ENCODE data around the gene PDXK. TPM values are rescaled to one million over a fixed set of nuclear protein-coding genes. Genes with fewer than 3 reads are reported as not detected.

PDXK gene
- total RNA-seq (59.1 and 60.2 TPM in 2 replicates), polyA plus RNA-seq (44.2 and 47.5 TPM in 2 replicates), polyA minus RNA-seq (63.6 and 83.8 TPM in 2 replicates), Bru-seq, nascent RNA (percentile 51 among the genes with signal in this experiment), BruChase-seq, experiment 1, labeled RNA remaining after a 6-hour chase (percentile 86 among the genes with signal in this experiment), BruChase-seq, experiment 2, labeled RNA remaining after a 2-hour chase (percentile 70 among the genes with signal in this experiment)
- 53.2 and 64.0 TPM in 2 replicates for polyA plus RNA-seq (2011; cell fraction: cytosol; rRNA removed)
- 53.1 and 53.3 TPM in 2 replicates for polyA plus RNA-seq (2011; cell fraction: nucleus; rRNA removed)
- polyA plus RNA-seq (2012) = 66.1 and 67.9 TPM in 2 replicates
- polyA minus RNA-seq (2011; cell fraction: cytosol; rRNA and poly(A)+ RNA removed) = 51.2 TPM
- 16.5 and 17.9 TPM in 2 replicates for polyA minus RNA-seq (2011; cell fraction: nucleus; rRNA and poly(A)+ RNA removed)
- long read RNA-seq, full-length matches to known transcripts = 129 of 161 reads
- long read RNA-seq, partial matches to known transcripts = 2 of 161 reads
- long read RNA-seq, other reads (novel, unspliced or antisense) = 30 of 161 reads

DNA sequence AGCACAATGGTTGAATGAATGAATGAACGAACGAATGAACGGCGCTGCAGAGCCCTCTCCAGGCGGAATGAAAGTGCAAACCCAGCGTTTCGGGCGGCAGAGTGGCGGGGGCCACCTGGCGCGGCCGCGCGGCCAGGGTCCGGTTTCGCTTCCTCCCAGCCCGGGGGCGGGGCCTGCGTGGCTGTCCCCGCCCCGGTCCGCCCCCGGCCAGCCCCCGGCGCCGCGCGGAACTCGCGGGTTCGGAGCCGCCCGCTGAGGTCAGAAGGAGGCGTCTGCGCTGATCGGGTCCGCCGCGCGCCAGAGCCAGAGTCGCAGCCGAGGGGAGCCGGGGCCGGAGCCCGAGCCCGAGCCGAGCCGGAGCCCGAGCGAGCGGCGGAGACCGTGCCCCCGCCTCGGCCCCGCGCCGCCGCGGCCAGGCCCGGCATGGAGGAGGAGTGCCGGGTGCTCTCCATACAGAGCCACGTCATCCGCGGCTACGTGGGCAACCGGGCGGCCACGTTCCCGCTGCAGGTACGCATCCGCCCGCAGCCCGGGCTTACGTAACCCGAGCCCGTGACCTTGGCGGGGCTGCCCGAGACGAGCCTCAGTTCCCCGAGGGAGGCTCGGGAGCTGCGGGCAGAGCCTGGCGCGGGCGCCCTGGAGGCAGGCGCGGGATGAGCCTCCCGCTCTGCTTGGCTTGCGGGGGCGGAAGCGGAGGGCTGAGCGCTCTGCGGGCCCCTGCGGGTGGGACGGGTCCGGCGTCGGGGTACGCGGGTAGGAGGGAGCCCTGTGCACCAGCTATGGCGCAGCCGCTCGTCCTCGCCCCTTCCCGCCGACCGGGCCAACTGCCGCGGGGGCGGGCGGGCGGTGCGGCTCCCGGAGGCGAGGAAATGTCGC is at the start of gene PDXK:
PDXK (plus strand) TSS at position 258 of the 876 bp plus-strand sequence; CDS start at position 424, 166 bp downstream.
- TF ChIP-seq, protein P1, sequence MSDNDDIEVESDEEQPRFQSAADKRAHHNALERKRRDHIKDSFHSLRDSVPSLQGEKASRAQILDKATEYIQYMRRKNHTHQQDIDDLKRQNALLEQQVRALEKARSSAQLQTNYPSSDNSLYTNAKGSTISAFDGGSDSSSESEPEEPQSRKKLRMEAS (IDR thresholded peaks at IDR 0.05; ENCODE audit: insufficient read depth, insufficient read length) = no peak
- TF ChIP-seq JUN (IDR thresholded peaks at IDR 0.05; ENCODE audit: borderline replicate concordance, insufficient read depth, insufficient read length, low read depth) = no peak
- peak; percentile 67 for TF ChIP-seq POLR2A (IDR thresholded peaks at IDR 0.05; ENCODE audit: low read depth, low read length)
- TF ChIP-seq FOS (IDR thresholded peaks at IDR 0.05; ENCODE audit: borderline replicate concordance, insufficient read depth, low read length) = peak; percentile 11
- TF ChIP-seq POLR2AphosphoS5 (IDR thresholded peaks at IDR 0.05; ENCODE audit: insufficient read depth, low read depth, low read length) = peak; percentile 64
- dilution Hi-C loops (cut with MboI; ENCODE audit: extremely low pct_ligation_motif_present, low sequenced_read_pairs) = no loop called here
- peak; percentile 72 for DNase-seq (ENCODE audit: low read depth, low spot score)

More for the DNA sequence above, at the start of gene PDXK:
- peaks cover 12% of the 10 kb centered on the region for H3K4me1 ChIP-seq (ENCODE audit: control insufficient read depth, extremely low read depth, insufficient read depth, low read length)
- peaks cover 30% of the 10 kb centered on the region for H3K79me2 ChIP-seq (ENCODE audit: control insufficient read depth, insufficient read depth, low read length)
- H4K20me1 ChIP-seq (replicated peaks; ENCODE audit: control insufficient read depth, extremely low read depth, insufficient read depth, low read length) = no peaks in the 10 kb centered on the region
- peak within 1 kb of the TSS; percentile 34 for H3K27ac ChIP-seq (ENCODE audit: insufficient read depth, low read depth, low read length)
- peak within 1 kb of the TSS; percentile 41 to 75 (median 63) for H3K4me3 ChIP-seq (replicated peaks in 1 of 3; ENCODE audit: insufficient read depth in 1 of 3, low read depth in 1 of 3, low read length in 3 of 3)
- H3K9me1 ChIP-seq (replicated peaks; ENCODE audit: control insufficient read depth, extremely low read depth, insufficient read depth, low read length) = no peaks in the 10 kb centered on the region
- H2AFZ ChIP-seq (ENCODE audit: low read depth, low read length) = peak within 1 kb of the TSS; percentile 97
- H3K9me3 ChIP-seq (replicated peaks; ENCODE audit: control insufficient read depth, insufficient read depth, low read length) = no peaks in the 10 kb centered on the region
- ChIA-PET POLR2A (interaction anchor here (1.0 kb wide), 1 partner anchor 9 kb away, joined by 3 read pairs; no protein-coding TSS in a partner anchor), CTCF (interaction anchor here (1.6 kb wide), 2 partner anchors 10 to 70 kb away, joined by 6 read pairs; partner anchors contain the start of gene RRP1)
- intact Hi-C loops (cut with micrococcal nuclease) = loop anchor here (1.0 kb wide), 1 partner anchor 9 kb away; no protein-coding TSS in a partner anchor
- peak within 1 kb of the TSS; percentile 68 for H3K4me2 ChIP-seq (ENCODE audit: insufficient read depth, low read length)
- H3K27me3 ChIP-seq (ENCODE audit: control insufficient read depth in 2 of 2, insufficient read depth in 2 of 2, low read length in 2 of 2) = no peaks in the 10 kb centered on the region
- TSS peak; percentile 14 for BruUV-seq (replicated peaks)
- peak; percentile 68 for FAIRE-seq
- no peaks in the 10 kb centered on the region for H3K36me3 ChIP-seq (ENCODE audit: control insufficient read depth in 2 of 2, extremely low read depth in 1 of 2, insufficient read depth in 2 of 2, low read length in 2 of 2)
- H3K9ac ChIP-seq (replicated peaks; ENCODE audit: extremely low read depth, insufficient read depth, low read length) = peak within 1 kb of the TSS; percentile 80

Measured in endothelial cell of umbilical vein (primary cell).